K562 (cell line): ENCODE results near the gene CENPH. TPM values are rescaled to one million over a fixed set of nuclear protein-coding genes. Genes with fewer than 3 reads are reported as not detected.

Experiments
- FOXK2 ChIP-seq, 2 experiments: fragments of 450-650 bp; IDR thresholded peaks in 1 of 2; conservative IDR thresholded peaks in 1 of 2; 2 replicates each; pipeline ENCODE4 v1.6.1; 2016; ENCODE audit warnings: low read depth in 2 of 2, mild to moderate bottlenecking in 1 of 2
- GABPA ChIP-seq: fragments of 200-800 bp; sonication (Bioruptor generic); conservative IDR thresholded peaks from 2 replicates; pipeline ENCODE4 v1.6.1; 2016; ENCODE audit warnings: low read depth, missing genetic modification characterization, missing compliant biosample characterization
- GTF3C2 ChIP-seq: IDR thresholded peaks from 3 replicates; pipeline ENCODE4 v1.6.1; 2011; ENCODE audit warnings: borderline replicate concordance, mild to moderate bottlenecking, moderate library complexity; ENCODE audit not compliant: insufficient read length; ENCODE audit errors: extremely low read depth
- HDGF ChIP-seq: fragments of 450-650 bp; IDR thresholded peaks from 2 replicates; pipeline ENCODE4 v1.6.1; 2016
- MTA1 ChIP-seq: fragments of 450-650 bp; IDR thresholded peaks from 2 replicates; pipeline ENCODE4 v1.6.1; 2017; ENCODE audit warnings: borderline replicate concordance
- NELFE ChIP-seq: IDR thresholded peaks from 2 replicates; pipeline ENCODE4 v1.6.1; 2011; ENCODE audit warnings: mild to moderate bottlenecking; ENCODE audit not compliant: insufficient read depth, insufficient read length
- SFPQ ChIP-seq: fragments of 200-400 bp; formaldehyde crosslinking; IDR thresholded peaks from 2 replicates; pipeline ENCODE4 v1.6.1; 2017; ENCODE audit warnings: mild to moderate bottlenecking, low read depth, low read length, moderate library complexity
- SMAD2 ChIP-seq: fragments of 150-350 bp; IDR thresholded peaks from 2 replicates; pipeline ENCODE4 v1.6.1; 2014; ENCODE audit warnings: low read depth, mild to moderate bottlenecking, low read length
- TRIM24 ChIP-seq, 2 experiments: fragments of 450-650 bp; IDR thresholded peaks; 2 replicates each; pipeline ENCODE4 v1.6.1; 2016
- YY1 ChIP-seq, 3 experiments: IDR thresholded peaks; 2 replicates each; pipeline ENCODE4 v1.6.1; 2011; ENCODE audit warnings: low read length in 2 of 3, mild to moderate bottlenecking in 2 of 3, moderate library complexity in 2 of 3, borderline replicate concordance in 1 of 3, control low read depth in 1 of 3, low read depth in 1 of 3; ENCODE audit not compliant: insufficient read depth in 3 of 3, insufficient replicate concordance in 2 of 3, control insufficient read depth in 1 of 3, insufficient read length in 1 of 3; ENCODE audit errors: extremely low read depth in 1 of 3
- ZC3H4 ChIP-seq: sonication (generic); formaldehyde crosslinking; IDR thresholded peaks from 2 replicates; pipeline ENCODE4 v1.9.0; 2021; ENCODE audit warnings: missing genetic modification reagents, borderline replicate concordance
- ZNF217 ChIP-seq: sonication (generic); formaldehyde crosslinking; IDR thresholded peaks from 2 replicates; pipeline ENCODE4 v1.8.0; 2022; ENCODE audit warnings: mild to moderate bottlenecking, missing genetic modification reagents
- ZNF232 ChIP-seq: sonication (generic); formaldehyde crosslinking; IDR thresholded peaks from 2 replicates; pipeline ENCODE4 v1.8.0; 2022; ENCODE audit warnings: mild to moderate bottlenecking, missing genetic modification reagents
- ZNF436 ChIP-seq: fragments of 250-450, 450-650 bp; sonication (Bioruptor Pico); formaldehyde crosslinking; IDR thresholded peaks from 2 replicates; pipeline ENCODE4 v1.7.0; 2020; ENCODE audit warnings: mild to moderate bottlenecking
- ZNF707 ChIP-seq: fragments of 250-450 bp; sonication (Bioruptor Pico); conservative IDR thresholded peaks from 2 replicates; pipeline ENCODE4 v1.8.0; 2022; ENCODE audit warnings: inconsistent platforms, mild to moderate bottlenecking, moderate library complexity
- ZNF785 ChIP-seq: fragments of 250-450 bp; sonication (Bioruptor Pico); IDR thresholded peaks from 2 replicates; pipeline ENCODE4 v1.4.0; 2020; ENCODE audit warnings: mild to moderate bottlenecking
- ZSCAN32 ChIP-seq: fragments of 450-650 bp; formaldehyde crosslinking; IDR thresholded peaks from 2 replicates; pipeline ENCODE4 v1.4.0; 2020; ENCODE audit warnings: mild to moderate bottlenecking, moderate library complexity
- polyA plus RNA-seq, 8 experiments: library from polyadenylated mRNA; depleted of rRNA in 4 of 8; stranded (reverse) in 5 of 8; unstranded in 3 of 8; fragments of >200 nt; fragmentation: Nextera tagmentation in 2 of 8; fragmentation: Illumina TruSeq in 1 of 8; extraction: Ambion mirVana in 2 of 8; extraction: Trizol in 1 of 8; gene quantifications; 2 replicates each; pipeline versions ENCODE4 v1.2.1 to v1.2.3, GENCODE V29; 2011 to 2014; ENCODE audit warnings: inconsistent platforms in 1 of 8, missing spikeins in 1 of 8
- total RNA-seq, 7 experiments: library from RNA; depleted of rRNA in 6 of 7; stranded (reverse); fragments of >200 nt in 6 of 7; fragmentation: Illumina TruSeq in 2 of 7; extraction: Trizol in 2 of 7; gene quantifications; 2 replicates each; pipeline versions ENCODE4 v1.2.1 to v1.2.3, GENCODE V29; 2011 to 2021; ENCODE audit warnings: low replicate concordance in 1 of 7
- TF ChIP-seq, protein P1 (sequence below): sonication (generic); formaldehyde crosslinking; IDR thresholded peaks from 2 replicates; pipeline ENCODE4 v1.9.0; 2022; ENCODE audit warnings: mild to moderate bottlenecking, missing genetic modification reagents
- TF ChIP-seq, protein P2 (sequence below), 2 experiments: IDR thresholded peaks; 2 replicates each; pipeline ENCODE4 v1.6.1; 2011; ENCODE audit warnings: borderline replicate concordance in 1 of 2, control low read depth in 1 of 2, low read depth in 1 of 2, low read length in 1 of 2, mild to moderate bottlenecking in 1 of 2, mixed read lengths in 1 of 2, moderate library complexity in 1 of 2; ENCODE audit not compliant: insufficient read depth in 1 of 2, insufficient read length in 1 of 2, poor library complexity in 1 of 2, severe bottlenecking in 1 of 2; ENCODE audit errors: extremely low read depth in 1 of 2

Gene CENPH
- total and polyA plus RNA-seq, 9 of the 15 experiments (the other 6 are each of a cell fraction or from before 2014, with no cell fraction given), result 10.5 to 124 (median 74.9) TPM

DNA sequence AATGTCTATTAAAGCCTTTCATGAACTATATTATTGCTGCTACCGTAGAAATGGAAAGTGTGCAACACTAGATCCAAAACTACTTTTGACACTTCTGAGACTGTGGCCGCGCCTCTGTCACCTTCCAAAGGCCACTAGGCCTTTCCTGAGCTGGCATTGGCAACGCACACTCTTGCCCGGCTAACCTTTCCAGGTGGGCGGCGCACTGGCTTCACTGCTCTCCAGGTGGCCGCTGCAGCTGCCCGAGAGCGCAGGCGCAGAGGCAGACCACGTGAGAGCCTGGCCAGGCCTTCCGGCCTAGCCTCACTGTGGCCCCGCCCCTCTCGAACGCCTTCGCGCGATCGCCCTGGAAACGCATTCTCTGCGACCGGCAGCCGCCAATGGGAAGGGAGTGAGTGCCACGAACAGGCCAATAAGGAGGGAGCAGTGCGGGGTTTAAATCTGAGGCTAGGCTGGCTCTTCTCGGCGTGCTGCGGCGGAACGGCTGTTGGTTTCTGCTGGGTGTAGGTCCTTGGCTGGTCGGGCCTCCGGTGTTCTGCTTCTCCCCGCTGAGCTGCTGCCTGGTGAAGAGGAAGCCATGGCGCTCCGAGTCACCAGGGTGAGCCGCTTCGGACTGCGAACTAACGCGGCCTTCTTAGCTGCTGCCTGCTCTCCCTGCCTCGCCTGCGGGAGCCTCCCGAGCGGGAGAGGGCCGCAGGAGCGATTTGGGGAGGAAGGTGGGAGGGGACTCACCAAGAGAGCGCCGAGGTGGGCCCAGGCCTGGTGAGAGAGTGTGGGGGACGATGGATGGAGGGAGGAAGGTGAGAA, 22.5 kb upstream of the CENPH start, which contains the start of gene CCNB1 (continued):
- TF ChIP-seq TRIM24 (IDR thresholded peaks at IDR 0.05), result no peak
- TF ChIP-seq FOXK2 (conservative IDR thresholded peaks at IDR 0.05 in 1 of 2, IDR thresholded peaks at IDR 0.05 in 1 of 2; ENCODE audit: low read depth in 2 of 2), result peak in 1 of 2 experiments; percentile 40; a peak in 1 of 4 replicates
- TF ChIP-seq, protein P1, sequence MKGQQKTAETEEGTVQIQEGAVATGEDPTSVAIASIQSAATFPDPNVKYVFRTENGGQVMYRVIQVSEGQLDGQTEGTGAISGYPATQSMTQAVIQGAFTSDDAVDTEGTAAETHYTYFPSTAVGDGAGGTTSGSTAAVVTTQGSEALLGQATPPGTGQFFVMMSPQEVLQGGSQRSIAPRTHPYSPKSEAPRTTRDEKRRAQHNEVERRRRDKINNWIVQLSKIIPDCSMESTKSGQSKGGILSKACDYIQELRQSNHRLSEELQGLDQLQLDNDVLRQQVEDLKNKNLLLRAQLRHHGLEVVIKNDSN (CRISPR knock-in tag), result peak; percentile 97
- TF ChIP-seq YY1 (IDR thresholded peaks at IDR 0.05; ENCODE audit: borderline replicate concordance in 1 of 3, control insufficient read depth in 1 of 3, extremely low read depth in 1 of 3, insufficient read depth in 3 of 3, insufficient read length in 1 of 3, insufficient replicate concordance in 2 of 3, low read depth in 1 of 3, low read length in 2 of 3), result peak in 2 of 3 experiments; percentile 24 to 65
- TF ChIP-seq ZNF785 (CRISPR knock-in tag), result no peak
- no peak for TF ChIP-seq ZC3H4 (CRISPR knock-in tag)
- TF ChIP-seq ZSCAN32 (CRISPR knock-in tag), result 0 out of 2 replicates have a peak, but pooled peaks have one; percentile 39
- TF ChIP-seq NELFE, result no peak
- TF ChIP-seq ZNF232 (CRISPR knock-in tag), result no peak
- no peak for TF ChIP-seq SMAD2
- no peak for TF ChIP-seq GTF3C2
- no peak for TF ChIP-seq SFPQ
- TF ChIP-seq HDGF, result no peak
- TF ChIP-seq ZNF217 (CRISPR knock-in tag), result no peak
- peak; percentile 73 for TF ChIP-seq GABPA
- TF ChIP-seq, protein P2, sequence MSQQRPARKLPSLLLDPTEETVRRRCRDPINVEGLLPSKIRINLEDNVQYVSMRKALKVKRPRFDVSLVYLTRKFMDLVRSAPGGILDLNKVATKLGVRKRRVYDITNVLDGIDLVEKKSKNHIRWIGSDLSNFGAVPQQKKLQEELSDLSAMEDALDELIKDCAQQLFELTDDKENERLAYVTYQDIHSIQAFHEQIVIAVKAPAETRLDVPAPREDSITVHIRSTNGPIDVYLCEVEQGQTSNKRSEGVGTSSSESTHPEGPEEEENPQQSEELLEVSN (IDR thresholded peaks at IDR 0.05; ENCODE audit: borderline replicate concordance in 1 of 2, extremely low read depth in 1 of 2, insufficient read depth in 1 of 2, insufficient read length in 1 of 2, low read depth in 1 of 2, low read length in 1 of 2, poor library complexity in 1 of 2, severe bottlenecking in 1 of 2), result peak; percentile 66 to 89
- no peak for TF ChIP-seq ZNF436 (CRISPR knock-in tag)
- peak; percentile 84 for TF ChIP-seq MTA1
- TF ChIP-seq ZNF707 (CRISPR knock-in tag), result no peak
